ENCODE results near the gene IL33. TPM values are rescaled to one million over a fixed set of nuclear protein-coding genes. Genes with fewer than 3 reads are reported as not detected.

Gene IL33
- polyA plus RNA-seq, 1 donor (not counting 4 experiments of a cell fraction or from before 2014, with no cell fraction given), result 7.8 TPM

DNA sequence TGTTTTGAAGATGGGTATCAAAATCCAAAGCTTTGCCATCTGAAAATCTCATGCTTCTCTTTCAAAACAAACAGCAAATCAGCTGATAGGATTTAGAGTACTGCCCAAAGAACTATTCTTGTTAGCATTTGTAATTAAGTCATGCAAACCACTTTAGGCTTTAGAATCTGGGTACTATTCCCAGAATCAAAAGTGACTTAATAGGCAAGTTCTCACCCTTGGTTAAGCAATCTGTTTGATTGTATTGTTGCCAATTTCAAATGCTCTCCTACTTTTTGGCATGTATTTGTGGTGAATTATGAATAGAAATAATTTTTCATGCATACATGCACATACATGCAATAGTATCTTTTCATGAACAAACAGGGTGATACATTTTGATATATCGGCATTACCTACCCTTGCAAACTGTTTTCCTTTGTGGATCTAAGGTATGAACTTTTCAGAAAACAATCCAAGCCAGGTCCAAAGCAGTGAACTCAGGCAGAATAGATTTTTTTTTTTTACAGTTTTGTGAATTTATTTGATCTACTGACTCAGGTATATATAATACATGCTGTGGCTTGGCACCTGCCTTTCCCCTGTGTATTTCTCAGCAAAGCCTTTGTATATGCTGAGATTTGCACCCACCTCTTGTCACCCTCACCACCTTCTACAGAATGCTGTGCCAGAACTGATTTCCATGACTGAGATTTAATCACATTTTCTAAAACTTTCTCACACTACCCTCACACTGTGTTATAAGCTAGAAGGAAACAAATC is 9.0 kb downstream of the IL33 start:
- Histone ChIP-seq H3K4me1 (ENCODE audit: control insufficient read depth, extremely low read depth, insufficient read depth, low read length) (peaks cover 18% of the 10 kb centered on the region), H3K9ac (ENCODE audit: control insufficient read depth, extremely low read depth, insufficient read depth, low read length) (no peak overlapping the region), H3K36me3 (ENCODE audit: control insufficient read depth in 2 of 2, extremely low read depth in 1 of 2, insufficient read depth in 2 of 2, low read length in 2 of 2) (no peaks in the 10 kb centered on the region), H3K27me3 (ENCODE audit: control insufficient read depth, extremely low read depth, insufficient read depth, low read length) (peaks cover 3% of the 10 kb centered on the region), H3K4me3 (ENCODE audit: control insufficient read depth in 2 of 3, extremely low read depth in 1 of 3, insufficient read depth in 2 of 3, low read depth in 1 of 3, low read length in 3 of 3) (no peak overlapping the region), H3K4me2 (ENCODE audit: control insufficient read depth, extremely low read depth, insufficient read depth, low read depth, low read length) (no peak overlapping the region), H3K9me3 (ENCODE audit: control insufficient read depth, low read depth, low read length) (no peaks in the 10 kb centered on the region), H3K9me1 (ENCODE audit: control insufficient read depth, extremely low read depth, insufficient read depth, low read length) (no peaks in the 10 kb centered on the region), H2AFZ (ENCODE audit: control insufficient read depth, low read length) (no peak overlapping the region), H4K20me1 (ENCODE audit: control insufficient read depth, extremely low read depth, insufficient read depth, low read length) (no peaks in the 10 kb centered on the region), H3K27ac (ENCODE audit: control insufficient read depth, insufficient read depth, low read length) (no peak overlapping the region), H3K79me2 (ENCODE audit: control insufficient read depth, insufficient read depth, low read length) (no peaks in the 10 kb centered on the region)
- dilution Hi-C loops (cut with MboI; ENCODE audit: extremely low pct_ligation_motif_present, low sequenced_read_pairs), result loop anchor here (25.0 kb wide), 1 partner anchor 88 kb away; no protein-coding TSS in a partner anchor
- FAIRE-seq (no peak), DNase-seq (ENCODE audit: low read depth, low spot score) (no peak)
- TF ChIP-seq, protein P1, sequence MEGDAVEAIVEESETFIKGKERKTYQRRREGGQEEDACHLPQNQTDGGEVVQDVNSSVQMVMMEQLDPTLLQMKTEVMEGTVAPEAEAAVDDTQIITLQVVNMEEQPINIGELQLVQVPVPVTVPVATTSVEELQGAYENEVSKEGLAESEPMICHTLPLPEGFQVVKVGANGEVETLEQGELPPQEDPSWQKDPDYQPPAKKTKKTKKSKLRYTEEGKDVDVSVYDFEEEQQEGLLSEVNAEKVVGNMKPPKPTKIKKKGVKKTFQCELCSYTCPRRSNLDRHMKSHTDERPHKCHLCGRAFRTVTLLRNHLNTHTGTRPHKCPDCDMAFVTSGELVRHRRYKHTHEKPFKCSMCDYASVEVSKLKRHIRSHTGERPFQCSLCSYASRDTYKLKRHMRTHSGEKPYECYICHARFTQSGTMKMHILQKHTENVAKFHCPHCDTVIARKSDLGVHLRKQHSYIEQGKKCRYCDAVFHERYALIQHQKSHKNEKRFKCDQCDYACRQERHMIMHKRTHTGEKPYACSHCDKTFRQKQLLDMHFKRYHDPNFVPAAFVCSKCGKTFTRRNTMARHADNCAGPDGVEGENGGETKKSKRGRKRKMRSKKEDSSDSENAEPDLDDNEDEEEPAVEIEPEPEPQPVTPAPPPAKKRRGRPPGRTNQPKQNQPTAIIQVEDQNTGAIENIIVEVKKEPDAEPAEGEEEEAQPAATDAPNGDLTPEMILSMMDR (optimal IDR thresholded peaks at IDR 0.05 in 1 of 3, IDR thresholded peaks at IDR 0.05 in 1 of 3, conservative IDR thresholded peaks at IDR 0.05 in 1 of 3; ENCODE audit: extremely low read depth in 1 of 3, insufficient read depth in 2 of 3, low read length in 3 of 3), result no peak
- no peak for TF ChIP-seq EZH2 (IDR thresholded peaks at IDR 0.05; ENCODE audit: low read length)

DNA sequence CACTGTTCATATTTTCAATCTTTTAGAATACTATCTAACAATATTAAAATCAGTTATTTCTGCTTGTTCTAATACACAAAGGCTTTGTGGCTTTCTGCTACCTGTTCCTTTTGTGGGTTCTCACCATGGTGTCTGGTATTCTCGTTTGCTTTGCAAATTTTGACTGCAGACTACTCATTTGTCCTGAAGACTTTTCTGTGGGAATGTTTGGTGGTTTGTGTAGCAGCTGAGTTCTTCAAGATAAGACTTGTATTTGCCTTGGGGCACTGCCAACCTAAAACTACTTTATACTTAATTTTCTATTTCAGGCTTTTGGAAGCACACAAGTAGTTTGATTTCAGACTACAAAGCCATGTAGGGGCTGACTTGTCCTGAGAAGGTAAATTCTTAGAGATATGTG is 11.1 kb downstream of the IL33 start:
- Histone ChIP-seq H3K4me3 (ENCODE audit: control insufficient read depth in 2 of 3, extremely low read depth in 1 of 3, insufficient read depth in 2 of 3, low read depth in 1 of 3, low read length in 3 of 3) (no peak overlapping the region), H3K9me1 (ENCODE audit: control insufficient read depth, extremely low read depth, insufficient read depth, low read length) (no peaks in the 10 kb centered on the region), H4K20me1 (ENCODE audit: control insufficient read depth, extremely low read depth, insufficient read depth, low read length) (no peaks in the 10 kb centered on the region), H3K27me3 (ENCODE audit: control insufficient read depth, extremely low read depth, insufficient read depth, low read length) (peaks cover 3% of the 10 kb centered on the region), H3K79me2 (ENCODE audit: control insufficient read depth, insufficient read depth, low read length) (no peaks in the 10 kb centered on the region), H3K9me3 (ENCODE audit: control insufficient read depth, low read depth, low read length) (no peaks in the 10 kb centered on the region), H3K36me3 (ENCODE audit: control insufficient read depth in 2 of 2, extremely low read depth in 1 of 2, insufficient read depth in 2 of 2, low read length in 2 of 2) (no peaks in the 10 kb centered on the region), H2AFZ (ENCODE audit: control insufficient read depth, low read length) (no peak overlapping the region), H3K4me2 (ENCODE audit: control insufficient read depth, extremely low read depth, insufficient read depth, low read depth, low read length) (peak overlapping the region; percentile 19), H3K4me1 (ENCODE audit: control insufficient read depth, extremely low read depth, insufficient read depth, low read length) (peaks cover 34% of the 10 kb centered on the region), H3K9ac (ENCODE audit: control insufficient read depth, extremely low read depth, insufficient read depth, low read length) (no peak overlapping the region), H3K27ac (ENCODE audit: control insufficient read depth, insufficient read depth, low read length) (no peak overlapping the region)
- TF ChIP-seq, protein P1 (optimal IDR thresholded peaks at IDR 0.05 in 1 of 3, IDR thresholded peaks at IDR 0.05 in 1 of 3, conservative IDR thresholded peaks at IDR 0.05 in 1 of 3; ENCODE audit: extremely low read depth in 1 of 3, insufficient read depth in 2 of 3, low read length in 3 of 3), result no peak
- dilution Hi-C loops (cut with MboI; ENCODE audit: extremely low pct_ligation_motif_present, low sequenced_read_pairs), result no loop called here
- DNase-seq (ENCODE audit: low read depth, low spot score), result peak; percentile 11
- FAIRE-seq, result peak; percentile 95

Data from keratinocyte (primary cell).